Limb (tissue), 2 donors: ENCODE results near the gene PDIA4.

ENCODE experiments used
- DNase-seq, 2 donors: peaks; one replicate each; pipeline ENCODE4 v3.0.0-alpha.2; 2016; ENCODE audit errors: extremely low spot score in 2 of 2

PDIA4 gene

GRCh38 chr7:148972375-148972774 is 55.9 kb downstream of the PDIA4 start:
- no peak for DNase-seq

DNA sequence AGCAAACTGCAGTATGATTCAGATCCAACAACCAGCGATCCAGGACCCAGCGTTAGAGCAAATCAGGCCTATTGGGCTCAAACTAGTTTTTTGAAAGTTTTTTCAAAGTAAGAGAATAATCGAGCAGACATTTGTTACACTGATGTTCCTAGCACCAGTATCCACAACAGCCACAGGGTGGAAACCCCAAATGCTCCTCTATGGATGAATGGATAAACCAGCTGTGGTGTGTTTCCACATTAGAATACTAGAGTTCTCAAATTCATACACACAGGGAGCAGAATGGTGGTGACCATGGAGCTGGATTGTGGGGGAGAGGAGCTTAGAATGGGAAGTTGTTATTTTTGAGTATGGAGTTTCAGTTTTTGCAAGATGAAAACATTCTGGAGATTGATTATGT is 60.7 kb downstream of the PDIA4 start:
- DNase-seq, result peak in 1 of 2 donors; percentile 10

DNA sequence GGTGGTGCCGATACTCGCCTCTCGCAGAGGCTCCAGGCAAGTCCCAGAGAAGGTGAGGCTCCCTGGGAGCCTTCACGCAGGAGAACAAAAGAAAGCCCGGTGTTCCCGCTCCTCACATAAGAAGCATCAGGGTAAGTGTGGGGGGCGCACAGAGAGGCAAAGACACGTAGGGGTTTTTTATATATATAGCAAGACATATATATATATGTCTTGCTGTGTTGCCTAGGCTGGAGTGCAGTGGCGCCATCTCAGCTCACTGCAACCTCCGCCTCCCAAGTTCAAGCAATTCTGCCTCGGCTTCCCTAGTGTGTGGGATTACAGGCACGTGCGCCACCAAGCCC is 61.3 kb downstream of the PDIA4 start:
- no peak for DNase-seq

DNA sequence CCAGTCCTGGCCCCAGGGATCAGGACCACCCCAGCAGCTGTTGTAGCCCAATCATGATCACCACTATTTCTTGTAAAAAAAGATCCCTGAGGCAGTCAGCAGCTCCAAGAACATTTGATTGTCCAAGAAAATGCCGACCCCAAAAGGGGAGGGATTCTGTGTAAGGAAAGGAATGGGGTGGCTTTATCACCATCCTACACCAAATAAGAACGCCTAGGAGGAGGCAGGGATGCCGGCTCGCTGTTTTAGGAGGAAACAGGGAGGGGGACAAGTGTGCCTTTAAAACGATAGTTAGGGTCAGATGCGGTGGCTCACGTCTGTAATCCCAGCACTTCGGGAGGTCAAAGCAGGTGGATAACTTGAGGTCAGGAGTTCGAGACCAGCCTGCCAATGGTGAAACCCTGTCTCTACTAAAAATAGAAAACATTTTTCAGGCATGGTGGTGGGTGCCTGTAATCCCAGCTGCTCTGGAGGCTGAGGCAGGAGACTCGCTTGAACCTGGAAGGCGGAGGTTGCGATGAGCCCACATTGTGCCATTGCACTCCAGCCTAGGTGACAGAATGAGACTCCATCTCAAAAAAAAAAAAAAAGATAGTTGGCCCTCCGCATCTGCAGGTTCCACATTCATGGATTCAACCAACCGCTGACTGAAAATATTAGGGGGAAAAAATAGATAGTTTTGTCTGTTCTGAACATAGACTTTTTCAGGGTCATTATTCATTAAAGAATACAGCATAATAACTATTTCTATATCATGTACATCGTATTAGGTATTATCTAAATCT is 63.6 kb downstream of the PDIA4 start:
- DNase-seq, result no peak

DNA sequence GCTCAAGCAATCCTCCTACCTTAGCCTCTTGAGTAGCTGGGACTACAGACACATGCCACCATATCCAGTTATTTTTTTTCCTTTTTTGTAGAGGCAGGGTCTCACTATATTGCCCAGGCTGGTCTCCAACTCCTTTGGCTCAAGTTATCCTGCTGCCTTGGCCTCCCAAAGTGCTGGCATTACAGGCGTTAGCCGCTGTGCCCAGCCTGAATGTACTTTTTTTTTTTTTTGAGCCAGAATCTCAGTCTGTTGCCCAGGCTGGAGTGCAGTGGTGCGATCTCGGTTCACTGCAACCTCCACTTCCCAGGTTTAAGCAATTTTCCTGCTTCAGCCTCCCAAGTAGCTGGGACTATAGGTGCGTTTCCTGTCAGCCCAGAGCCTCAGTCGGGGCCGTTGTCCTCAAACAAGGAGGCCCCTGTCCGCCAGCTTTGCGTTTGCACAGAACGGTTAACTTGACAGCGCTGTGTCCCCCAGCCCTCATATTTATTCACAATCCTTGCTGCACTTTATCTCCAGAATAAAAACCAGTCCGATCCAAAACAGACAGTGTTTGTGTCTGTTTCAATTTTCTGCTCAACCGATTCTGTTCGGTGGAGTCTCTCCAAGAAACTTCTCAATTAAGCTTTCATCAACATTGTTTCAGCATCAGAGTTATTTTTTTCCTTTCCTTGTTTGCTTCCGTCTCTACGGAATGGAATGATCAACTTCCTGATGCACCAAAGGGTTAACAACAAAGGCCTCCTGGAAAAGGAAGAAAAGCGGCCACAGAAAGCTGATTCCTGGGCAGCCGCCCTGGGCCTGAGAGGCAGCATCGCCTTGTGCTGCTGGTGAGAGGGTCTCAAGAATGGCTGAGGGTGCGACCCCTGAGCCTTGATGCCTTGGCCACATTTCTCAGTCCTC is 64.5 kb downstream of the PDIA4 start:
- peak; percentile 30 to 37 for DNase-seq

DNA sequence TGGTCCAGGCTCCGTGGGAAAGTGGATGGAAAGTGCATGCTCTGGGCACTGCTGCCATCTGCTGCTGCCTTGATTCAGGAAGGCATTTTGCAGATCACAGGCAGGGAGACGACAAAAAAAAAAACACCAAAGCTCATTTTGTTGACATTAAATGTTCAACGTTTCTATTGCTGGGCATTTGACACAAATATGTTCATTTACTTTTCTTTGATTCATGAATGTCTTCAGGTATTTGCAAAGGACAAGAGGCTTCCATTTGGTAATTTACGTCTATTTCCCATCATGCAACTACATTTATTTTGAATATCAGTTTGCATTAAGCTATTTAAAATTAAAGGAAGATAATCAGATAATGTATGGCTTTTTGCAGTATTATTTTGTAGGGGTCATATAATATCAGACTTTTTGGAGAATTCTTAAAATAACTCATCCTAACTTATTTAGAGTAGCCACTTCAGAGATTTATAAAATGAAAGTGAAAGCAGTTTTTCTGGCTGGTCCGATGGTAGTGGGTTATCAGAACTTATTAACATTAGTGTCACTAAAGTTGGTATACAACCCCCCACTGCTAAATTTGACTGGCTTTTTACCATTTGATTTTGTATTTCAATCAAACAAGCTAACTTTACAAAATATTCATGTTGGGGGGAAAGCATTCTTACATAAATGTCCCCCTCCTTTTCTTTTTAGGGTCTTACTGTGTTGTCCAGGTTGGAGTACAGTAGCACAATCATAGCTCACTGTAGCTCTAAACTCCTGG is 65.3 kb downstream of the PDIA4 start:
- DNase-seq, result peak; percentile 80 to 88

DNA sequence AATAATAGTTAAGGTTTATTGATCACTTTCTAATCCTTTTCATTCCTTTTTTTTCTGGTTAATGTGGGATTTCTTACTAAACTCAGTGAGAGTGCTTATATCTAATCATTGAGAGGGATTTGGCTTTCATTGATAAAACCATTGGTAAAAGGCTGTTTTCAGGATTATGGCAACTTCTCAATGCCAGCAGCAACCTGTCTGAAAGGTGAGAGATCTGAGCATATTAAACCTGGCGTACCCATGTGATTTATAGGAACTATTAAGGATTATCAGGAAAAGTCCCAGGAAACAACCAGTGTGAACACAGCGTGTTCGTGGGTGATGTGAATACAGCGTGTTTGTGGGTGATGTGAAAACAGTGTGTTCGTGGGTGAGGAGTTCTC is 65.9 kb downstream of the PDIA4 start:
- no peak for DNase-seq

- no peak for DNase-seq
These were observed 68.6 kb downstream of the PDIA4 start for GRCh38 chr7:148959726-148960125.

GRCh38 chr7:148958061-148958460 is 70.2 kb downstream of the PDIA4 start:
- DNase-seq, result no peak

DNA sequence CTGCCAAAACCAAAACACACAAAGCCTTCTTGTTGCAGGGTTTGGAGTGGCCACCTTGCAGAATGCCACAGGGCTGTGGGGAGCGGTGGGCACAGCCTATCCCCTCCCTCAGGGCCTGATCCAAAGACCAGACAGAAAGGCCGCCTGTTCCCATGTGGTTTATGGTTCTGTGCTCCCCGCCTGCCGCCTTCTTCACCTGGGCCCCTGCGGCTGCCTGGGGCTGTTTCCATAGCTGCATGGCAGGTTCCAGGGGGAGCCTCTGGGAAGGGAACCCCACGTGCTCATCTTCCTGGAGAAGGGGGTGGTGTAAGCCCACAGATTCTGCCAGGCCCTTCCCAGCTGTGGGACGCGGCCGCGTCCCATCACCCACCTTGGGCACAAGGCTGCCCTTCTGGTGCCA is 73.5 kb downstream of the PDIA4 start:
- no peak for DNase-seq

DNA sequence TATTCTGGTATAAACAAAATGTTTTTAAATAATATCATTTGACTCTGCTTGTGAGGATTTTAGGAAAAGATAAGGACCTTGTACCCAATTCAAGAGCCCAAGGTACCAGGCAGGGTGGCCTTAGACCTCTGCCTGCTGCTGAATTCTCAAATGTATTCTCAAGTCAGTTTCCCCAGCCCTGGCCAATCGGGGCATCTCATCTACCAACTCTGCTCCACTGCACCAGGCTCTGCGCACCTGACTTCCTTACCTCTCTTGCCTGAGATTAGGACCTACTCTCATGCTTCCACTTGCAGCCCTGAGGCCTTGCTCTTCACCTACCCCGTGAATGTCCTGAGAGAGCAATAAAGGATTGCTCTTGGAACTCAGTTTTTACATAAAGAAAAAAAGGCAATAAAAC is 74.6 kb downstream of the PDIA4 start:
- DNase-seq, result no peak
